SK-N-MC (cell line): ENCODE data around the gene C1orf50.

Source experiments
- DNase-seq: peaks from one replicate; pipeline ENCODE4 v3.0.0-alpha.2; 2011; ENCODE audit warnings: low read depth, low spot score
- H3K27ac ChIP-seq: fragments of 200-600 bp; sonication (generic); 2 replicates; pipeline ENCODE4 v1.5.1; 2016; ENCODE audit warnings: mixed run types
- H3K36me3 ChIP-seq: fragments of 200-600 bp; sonication (generic); 2 replicates; pipeline ENCODE4 v1.6.1; 2017; ENCODE audit warnings: antibody characterized with exemption, low read length, mixed read lengths; ENCODE audit not compliant: insufficient read depth
- H3K4me3 ChIP-seq: fragments of 200-600 bp; sonication (generic); 2 replicates; pipeline ENCODE4 v1.5.1; 2016
- H3K9ac ChIP-seq: fragments of 200-600 bp; sonication (generic); 2 replicates; pipeline ENCODE4 v1.8.0; 2017; ENCODE audit warnings: mixed run types, mixed read lengths; ENCODE audit not compliant: insufficient read length
- H3K9me3 ChIP-seq: fragments of 200-600 bp; sonication (generic); 2 replicates; pipeline ENCODE4 v1.6.1; 2017; ENCODE audit warnings: low read depth, mild to moderate bottlenecking, antibody characterized with exemption, low read length, moderate library complexity, mixed read lengths
- EZH2 ChIP-seq: fragments of 200-600 bp; sonication (generic); IDR thresholded peaks from one replicate; pipeline ENCODE4 v1.6.1; 2017; ENCODE audit warnings: antibody characterized with exemption
- FOXP2 ChIP-seq: optimal IDR thresholded peaks from 2 replicates; pipeline ENCODE3; 2011; ENCODE audit warnings: mild to moderate bottlenecking, moderate library complexity; ENCODE audit not compliant: insufficient read depth; ENCODE audit errors: extremely low read length, control extremely low read depth
- POLR2AphosphoS5 ChIP-seq: IDR thresholded peaks from 2 replicates; pipeline ENCODE4 v1.6.1; 2012; ENCODE audit warnings: mild to moderate bottlenecking, low read depth, low read length, borderline replicate concordance

Gene C1orf50

DNA sequence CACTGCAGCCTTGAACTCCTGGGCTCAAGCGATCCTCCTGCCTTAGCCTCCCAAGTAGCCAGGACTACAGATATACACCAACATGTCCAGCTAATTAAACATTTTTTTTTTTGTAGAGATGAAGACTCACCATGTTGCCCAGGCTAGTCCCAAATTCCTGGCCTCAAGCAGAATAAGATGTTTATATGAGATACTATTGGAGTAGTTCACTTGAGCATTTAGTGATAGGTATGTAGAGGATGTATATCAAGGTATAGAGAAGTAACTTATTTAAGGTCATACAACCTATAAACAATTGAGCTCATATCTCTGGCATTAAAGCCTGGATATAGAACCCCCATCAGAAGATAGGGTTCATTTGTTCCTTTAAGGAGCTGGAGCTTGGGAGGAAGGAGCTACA is 13.1 kb downstream of the C1orf50 start:
- H3K27ac ChIP-seq, result no peak overlapping the region
- no peak overlapping the region for H3K4me3 ChIP-seq
- no peak for TF ChIP-seq EZH2
- no peak for TF ChIP-seq POLR2AphosphoS5
- no peak for TF ChIP-seq FOXP2
- no peak for DNase-seq
- peaks cover 31% of the 10 kb centered on the region for H3K36me3 ChIP-seq
- no peak overlapping the region for H3K9ac ChIP-seq
- H3K9me3 ChIP-seq, result no peaks in the 10 kb centered on the region

DNA sequence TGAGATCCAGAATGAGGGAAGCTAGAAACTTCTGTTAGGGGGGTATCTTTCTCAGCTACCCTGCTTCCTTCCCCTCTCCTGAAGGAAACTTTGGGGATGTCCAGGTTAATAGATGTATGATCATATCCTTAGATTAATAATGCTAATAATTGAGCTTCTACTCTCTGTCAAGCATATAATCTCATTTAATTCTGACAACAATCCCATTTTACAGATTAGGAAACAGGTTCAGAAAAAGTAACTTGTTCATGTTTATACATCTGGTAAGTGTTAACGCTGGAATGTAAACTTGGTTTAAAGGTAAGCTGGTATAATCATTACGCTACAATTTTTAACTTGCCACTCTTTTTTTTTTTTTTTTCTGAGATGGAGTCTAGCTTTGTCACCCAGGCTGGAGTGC is 16.0 kb downstream of the C1orf50 start:
- no peaks in the 10 kb centered on the region for H3K9me3 ChIP-seq
- no peak for DNase-seq
- TF ChIP-seq EZH2 (no peak), FOXP2 (no peak), POLR2AphosphoS5 (no peak)
- H3K36me3 ChIP-seq, result 0 out of 2 replicates have a peak, but pooled peaks cover 11% of the 10 kb centered on the region
- H3K27ac ChIP-seq, result no peak overlapping the region
- no peak overlapping the region for H3K9ac ChIP-seq
- no peak overlapping the region for H3K4me3 ChIP-seq

DNA sequence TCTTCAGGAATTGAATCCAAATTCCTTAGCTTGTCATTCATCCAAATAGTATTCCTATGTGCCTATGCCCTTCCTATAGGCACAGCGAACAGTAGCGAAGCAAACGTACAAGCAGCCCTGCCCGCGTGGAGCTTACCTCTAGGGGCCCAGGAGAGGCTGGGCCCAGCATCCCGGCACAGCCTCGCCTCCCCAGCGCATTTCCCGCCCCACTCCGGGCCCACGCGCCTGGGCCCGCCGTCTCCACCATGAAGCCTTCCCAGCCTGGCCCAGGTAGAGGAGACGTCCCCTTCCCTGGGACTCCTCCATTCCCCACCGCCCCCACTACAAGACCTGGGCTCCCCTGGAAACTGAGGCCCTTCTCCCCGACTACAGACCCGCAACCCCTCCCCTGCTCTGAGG is 17.5 kb downstream of the C1orf50 start:
- Histone ChIP-seq H3K36me3 (0 out of 2 replicates have a peak, but pooled peaks cover 9% of the 10 kb centered on the region), H3K9ac (no peak overlapping the region), H3K9me3 (no peaks in the 10 kb centered on the region), H3K4me3 (no peak overlapping the region), H3K27ac (no peak overlapping the region)
- no peak for TF ChIP-seq POLR2AphosphoS5
- TF ChIP-seq FOXP2, result no peak
- no peak for TF ChIP-seq EZH2
- DNase-seq, result no peak

DNA sequence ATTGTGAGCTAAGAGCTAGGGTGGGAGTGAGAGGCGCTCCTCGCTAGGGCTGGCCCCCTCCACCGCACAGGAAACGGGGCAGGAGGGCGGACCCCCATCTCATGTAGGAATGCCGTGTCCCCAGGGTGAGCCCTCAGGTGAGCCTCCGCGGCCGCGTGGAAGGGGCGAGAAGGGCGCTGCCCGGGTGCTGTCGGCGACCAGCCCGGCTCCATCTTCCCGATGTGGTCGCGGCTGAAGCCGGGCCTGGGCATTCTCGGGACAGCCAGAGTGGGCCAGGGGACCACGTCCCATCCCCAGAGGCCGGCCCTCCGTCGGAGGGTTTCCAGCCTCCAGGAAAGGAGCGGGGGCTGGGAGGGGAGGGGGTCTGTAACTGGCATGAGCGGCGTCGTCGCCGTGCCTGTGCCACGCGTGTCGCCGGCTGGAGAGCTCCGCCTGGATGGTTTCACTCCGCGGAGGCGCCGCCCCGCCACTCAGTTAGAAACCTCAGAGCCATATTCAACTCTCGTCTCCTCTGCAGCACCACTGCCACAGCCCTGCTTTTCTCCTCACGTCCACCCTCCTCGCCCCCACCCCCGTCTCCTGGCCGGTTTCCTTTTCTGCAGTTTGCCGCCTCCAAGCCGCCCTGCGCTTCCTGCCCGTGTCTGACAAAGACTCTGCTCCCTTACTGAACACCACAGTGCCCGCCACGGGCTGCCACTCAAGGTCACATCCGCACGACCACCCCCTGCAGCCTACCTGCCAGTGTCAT is 18.1 kb downstream of the C1orf50 start, which contains the start of gene TMEM269:
Gene TMEM269 (plus strand): TSS at position 46 of the 748 bp plus-strand sequence. CDS start 4,903 bp downstream, outside the sequence.
- TF ChIP-seq EZH2, result no peak
- no peak for TF ChIP-seq POLR2AphosphoS5
- no peak for TF ChIP-seq FOXP2
- no peaks in the 10 kb centered on the region for H3K9me3 ChIP-seq
- DNase-seq, result no peak
- 0 out of 2 replicates have a peak, but pooled peaks cover 5% of the 10 kb centered on the region for H3K36me3 ChIP-seq
- H3K27ac ChIP-seq, result no peak within 1 kb of the TSS
- no peak within 1 kb of the TSS for H3K4me3 ChIP-seq
- H3K9ac ChIP-seq, result no peak within 1 kb of the TSS

DNA sequence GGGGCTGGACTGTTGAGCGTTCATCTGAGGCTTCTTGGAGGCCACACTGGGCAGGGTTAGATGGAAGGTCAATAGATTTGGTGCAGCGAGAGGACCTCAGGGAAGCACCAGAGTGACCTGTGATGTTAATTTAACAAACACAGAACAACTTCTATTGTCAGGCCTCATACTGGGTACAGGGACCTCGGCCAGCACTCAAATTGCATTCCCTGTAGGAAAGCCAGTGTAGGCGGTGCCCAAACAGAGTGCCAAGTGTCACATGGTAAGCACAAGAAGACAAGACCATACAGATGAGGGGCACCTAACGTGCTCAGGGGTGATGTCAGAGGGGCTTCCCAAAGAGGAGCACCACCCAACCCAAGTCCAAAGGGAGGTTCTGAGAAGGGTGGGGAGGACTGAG is 19.0 kb downstream of the C1orf50 start:
- Histone ChIP-seq H3K9ac (no peak overlapping the region), H3K9me3 (no peaks in the 10 kb centered on the region), H3K4me3 (no peak overlapping the region), H3K36me3 (no peaks in the 10 kb centered on the region), H3K27ac (no peak overlapping the region)
- DNase-seq, result no peak
- TF ChIP-seq FOXP2 (no peak), EZH2 (no peak), POLR2AphosphoS5 (no peak)

DNA sequence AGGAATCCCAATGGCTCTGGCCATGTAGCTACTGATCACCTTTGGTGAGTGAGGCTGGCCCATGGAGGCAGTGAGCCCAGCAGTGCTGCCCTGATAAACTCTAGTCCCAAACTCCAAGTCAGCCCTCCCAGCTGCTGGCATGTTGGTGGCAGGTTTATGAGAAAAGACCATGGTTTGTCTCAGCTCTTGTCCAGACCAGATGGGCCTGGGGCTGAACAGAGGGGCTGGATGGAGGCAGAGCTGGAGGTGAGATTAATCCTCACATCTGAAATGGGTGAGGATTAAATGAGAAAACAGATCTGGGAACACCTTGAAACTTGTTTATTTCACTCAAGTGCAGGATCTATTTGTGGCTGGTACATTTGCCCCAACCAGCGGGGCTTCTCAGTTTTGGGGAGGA is 21.0 kb downstream of the C1orf50 start:
- Histone ChIP-seq H3K9me3 (no peaks in the 10 kb centered on the region), H3K27ac (no peak overlapping the region), H3K4me3 (no peak overlapping the region), H3K36me3 (no peaks in the 10 kb centered on the region), H3K9ac (no peak overlapping the region)
- no peak for DNase-seq
- TF ChIP-seq EZH2, result no peak
- TF ChIP-seq POLR2AphosphoS5, result no peak
- no peak for TF ChIP-seq FOXP2

DNA sequence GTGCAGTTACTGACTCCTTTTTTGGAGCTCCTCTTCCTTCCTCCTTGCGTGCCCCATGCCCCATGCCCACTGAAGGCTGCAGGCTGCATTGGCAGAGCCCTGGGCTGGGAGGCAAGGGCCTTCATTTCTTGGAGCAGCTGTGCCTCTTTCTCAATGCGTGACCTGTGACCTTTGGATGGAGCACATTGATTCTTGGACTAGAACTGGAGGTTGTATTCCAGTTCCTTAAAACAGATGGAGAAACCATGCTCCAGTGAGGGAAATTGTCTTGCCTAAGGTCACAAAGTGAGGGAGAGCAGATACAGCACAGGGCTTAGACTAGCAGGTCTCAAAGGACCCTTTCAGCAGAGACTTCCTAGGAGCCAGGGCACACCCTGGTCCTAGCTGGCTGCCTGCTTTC is 26.8 kb downstream of the C1orf50 start:
- no peak overlapping the region for H3K27ac ChIP-seq
- H3K9me3 ChIP-seq, result no peaks in the 10 kb centered on the region
- no peaks in the 10 kb centered on the region for H3K36me3 ChIP-seq
- no peak for TF ChIP-seq EZH2
- no peak for TF ChIP-seq FOXP2
- no peak for TF ChIP-seq POLR2AphosphoS5
- no peak overlapping the region for H3K9ac ChIP-seq
- no peak overlapping the region for H3K4me3 ChIP-seq
- no peak for DNase-seq

DNA sequence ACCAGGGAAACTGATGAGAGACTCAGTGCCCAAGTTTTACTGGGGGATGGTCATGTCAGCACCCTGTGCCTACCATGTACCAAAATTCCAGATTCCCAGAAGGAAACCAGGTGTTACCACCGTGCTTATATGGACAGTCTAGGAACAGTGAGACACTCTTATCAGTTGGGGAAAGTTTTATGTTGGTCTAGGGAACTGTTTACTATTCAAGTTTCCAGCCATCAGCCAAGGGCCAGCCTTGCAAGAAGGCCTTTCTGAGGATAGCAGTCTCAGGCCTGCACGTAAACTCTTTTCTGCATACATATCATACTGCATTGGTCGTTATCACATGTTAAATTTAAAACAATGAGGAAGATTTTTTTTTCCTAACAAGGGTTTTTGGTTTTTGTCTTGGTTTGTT is 30.4 kb downstream of the C1orf50 start:
- Histone ChIP-seq H3K9me3 (no peaks in the 10 kb centered on the region), H3K27ac (no peak overlapping the region), H3K4me3 (no peak overlapping the region), H3K9ac (no peak overlapping the region), H3K36me3 (no peaks in the 10 kb centered on the region)
- TF ChIP-seq FOXP2, result no peak
- no peak for TF ChIP-seq POLR2AphosphoS5
- DNase-seq, result no peak

DNA sequence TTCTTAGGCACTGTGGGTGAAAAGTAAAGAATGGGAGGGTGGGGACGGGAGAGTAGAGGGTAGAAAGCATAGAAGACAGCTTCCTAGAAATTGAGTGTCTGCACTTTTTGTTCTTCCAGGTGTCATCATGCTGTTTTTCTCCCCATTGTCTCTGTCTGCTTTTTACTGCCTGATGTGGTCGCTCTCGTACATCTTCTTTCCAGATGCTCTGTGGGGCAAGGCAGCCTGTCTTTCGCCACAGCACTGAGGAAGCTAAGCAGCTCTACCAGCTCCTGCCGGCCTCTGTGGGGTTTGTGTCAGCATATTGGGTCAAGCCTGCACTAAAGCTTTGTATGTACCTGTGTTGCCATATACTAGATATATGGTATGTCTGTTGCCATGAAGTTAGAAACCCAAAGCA is 30.9 kb downstream of the C1orf50 start:
- TF ChIP-seq POLR2AphosphoS5 (no peak), FOXP2 (no peak), EZH2 (no peak)
- H3K36me3 ChIP-seq, result no peaks in the 10 kb centered on the region
- DNase-seq, result no peak
- H3K4me3 ChIP-seq, result no peak overlapping the region
- H3K9me3 ChIP-seq, result no peaks in the 10 kb centered on the region
- no peak overlapping the region for H3K9ac ChIP-seq
- no peak overlapping the region for H3K27ac ChIP-seq

DNA sequence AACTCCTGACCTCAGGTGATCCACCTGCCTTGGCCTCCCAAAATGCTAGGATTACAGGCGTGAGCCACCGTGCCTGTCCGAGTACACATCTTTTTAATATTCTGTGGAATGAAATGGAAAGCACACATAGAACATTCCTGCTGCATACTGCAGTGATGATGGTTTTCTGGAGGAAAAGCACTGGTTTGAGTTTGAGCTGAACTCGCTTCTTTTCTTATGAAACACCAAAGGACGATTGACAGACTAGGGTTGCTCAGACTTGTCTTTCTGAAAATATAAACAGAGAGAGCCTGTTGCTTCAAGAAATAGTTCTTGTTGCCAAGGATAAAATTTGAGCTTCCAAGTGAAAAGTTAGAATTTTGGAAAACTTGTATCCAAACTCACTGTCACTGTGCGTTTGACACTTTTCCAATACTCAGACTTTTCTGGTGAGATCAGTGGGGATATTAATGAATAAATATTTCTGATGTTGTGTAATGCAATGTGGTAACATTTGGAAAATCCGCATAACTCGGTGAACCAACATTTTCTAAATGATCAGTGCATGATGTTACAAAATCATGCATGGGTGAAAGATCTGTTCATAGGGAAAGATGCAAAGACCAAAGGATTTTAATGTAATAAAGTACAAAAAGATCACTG is 34.9 kb downstream of the C1orf50 start:
- Histone ChIP-seq H3K36me3 (peaks cover 17% of the 10 kb centered on the region), H3K9me3 (no peaks in the 10 kb centered on the region), H3K4me3 (no peak overlapping the region), H3K9ac (no peak overlapping the region), H3K27ac (no peak overlapping the region)
- TF ChIP-seq FOXP2, result no peak
- no peak for TF ChIP-seq POLR2AphosphoS5
- no peak for TF ChIP-seq EZH2
- no peak for DNase-seq
